Measurements from ENCODE around the gene FBXL3.

DNA sequence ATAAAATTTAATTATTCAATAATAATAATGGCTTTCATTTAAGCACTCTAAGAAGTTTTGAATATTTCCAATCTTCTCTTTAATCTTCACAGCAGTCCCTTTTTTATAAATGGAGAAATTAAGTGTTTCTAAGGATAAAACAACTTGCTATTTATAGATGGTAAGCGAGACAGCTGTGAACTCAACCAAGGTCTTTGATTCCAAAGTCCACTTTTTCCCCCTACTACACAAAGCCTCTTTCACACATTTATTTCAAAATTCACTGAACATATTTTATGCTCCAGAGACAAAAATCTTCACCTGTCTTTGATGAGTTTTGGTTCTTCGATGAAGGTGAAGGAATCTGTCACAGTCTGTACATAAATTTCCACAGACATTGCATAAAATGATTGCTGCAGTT is 34.4 kb upstream of the FBXL3 start:
- TF ChIP-seq, protein P1, sequence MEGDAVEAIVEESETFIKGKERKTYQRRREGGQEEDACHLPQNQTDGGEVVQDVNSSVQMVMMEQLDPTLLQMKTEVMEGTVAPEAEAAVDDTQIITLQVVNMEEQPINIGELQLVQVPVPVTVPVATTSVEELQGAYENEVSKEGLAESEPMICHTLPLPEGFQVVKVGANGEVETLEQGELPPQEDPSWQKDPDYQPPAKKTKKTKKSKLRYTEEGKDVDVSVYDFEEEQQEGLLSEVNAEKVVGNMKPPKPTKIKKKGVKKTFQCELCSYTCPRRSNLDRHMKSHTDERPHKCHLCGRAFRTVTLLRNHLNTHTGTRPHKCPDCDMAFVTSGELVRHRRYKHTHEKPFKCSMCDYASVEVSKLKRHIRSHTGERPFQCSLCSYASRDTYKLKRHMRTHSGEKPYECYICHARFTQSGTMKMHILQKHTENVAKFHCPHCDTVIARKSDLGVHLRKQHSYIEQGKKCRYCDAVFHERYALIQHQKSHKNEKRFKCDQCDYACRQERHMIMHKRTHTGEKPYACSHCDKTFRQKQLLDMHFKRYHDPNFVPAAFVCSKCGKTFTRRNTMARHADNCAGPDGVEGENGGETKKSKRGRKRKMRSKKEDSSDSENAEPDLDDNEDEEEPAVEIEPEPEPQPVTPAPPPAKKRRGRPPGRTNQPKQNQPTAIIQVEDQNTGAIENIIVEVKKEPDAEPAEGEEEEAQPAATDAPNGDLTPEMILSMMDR (conservative IDR thresholded peaks at IDR 0.05) = no peak
- no peak for TF ChIP-seq ZFX (IDR thresholded peaks at IDR 0.05)

All from C4-2B (cell line).